A673 (cell line): Measurements from ENCODE around the gene TCERG1L. TPM values are rescaled to one million over a fixed set of nuclear protein-coding genes. Genes with fewer than 3 reads are reported as not detected.

Source experiments
- BruUV-seq: library from RNA; stranded (reverse); fragments of 400-500 nt; replicated peaks from 2 replicates; lab custom pipeline; 2021; lab: Mats Ljungman, UMichigan
- CTCF ChIA-PET: fragments of 300-600 bp; sonication (Branson Sonifier 250); formaldehyde crosslinking; loops from one replicate; lab custom pipeline; 2022; ENCODE audit warnings: antibody characterized with exemption; lab: Charles Lee
- POLR2A ChIA-PET: fragments of 300-600 bp; sonication (Branson Sonifier 250); formaldehyde crosslinking; loops from one replicate; lab custom pipeline; 2022; ENCODE audit warnings: antibody characterized with exemption; ENCODE audit not compliant: low non-redundant PET; lab: Charles Lee
- DNase-seq: peaks from one replicate; pipeline ENCODE4 v3.0.0-alpha.2; 2015; ENCODE audit warnings: low spot score
- H3K27ac ChIP-seq: fragments of 200-600 bp; sonication (generic); 2 replicates; pipeline ENCODE4 v1.5.1; 2016; ENCODE audit warnings: mixed run types, low read depth, mild to moderate bottlenecking, mixed read lengths, antibody characterized with exemption, low read length; ENCODE audit not compliant: poor library complexity, severe bottlenecking
- H3K27me3 ChIP-seq: fragments of 200-600 bp; sonication (generic); replicated peaks from 2 replicates; pipeline ENCODE4 v1.6.1; 2017; ENCODE audit warnings: mixed run types, low read depth, mild to moderate bottlenecking, mixed read lengths, antibody characterized with exemption, low read length; ENCODE audit not compliant: insufficient read depth, poor library complexity
- H3K36me3 ChIP-seq: fragments of 200-600 bp; sonication (generic); 2 replicates; pipeline ENCODE4 v1.6.1; 2016; ENCODE audit warnings: mixed run types, mild to moderate bottlenecking, mixed read lengths, antibody characterized with exemption, low read length; ENCODE audit not compliant: insufficient read depth, poor library complexity, severe bottlenecking
- H3K4me1 ChIP-seq: fragments of 200-600 bp; sonication (generic); 2 replicates; pipeline ENCODE4 v1.6.1; 2017; ENCODE audit warnings: mixed run types, mild to moderate bottlenecking, mixed read lengths, antibody characterized with exemption, low read length; ENCODE audit not compliant: insufficient read depth, poor library complexity, severe bottlenecking
- H3K4me3 ChIP-seq: fragments of 200-600 bp; sonication (generic); 2 replicates; pipeline ENCODE4 v1.5.1; 2016; ENCODE audit warnings: low read depth, mixed run types, mild to moderate bottlenecking, mixed read lengths, low read length; ENCODE audit not compliant: poor library complexity, severe bottlenecking
- H3K9me3 ChIP-seq: fragments of 200-600 bp; sonication (generic); 2 replicates; pipeline ENCODE4 v1.6.1; 2016; ENCODE audit warnings: mixed run types, low read depth, mild to moderate bottlenecking, mixed read lengths, antibody characterized with exemption, low read length; ENCODE audit not compliant: poor library complexity, severe bottlenecking
- EZH2 ChIP-seq: fragments of 200-600 bp; sonication (generic); IDR thresholded peaks from 2 replicates; pipeline ENCODE4 v1.6.1; 2017; ENCODE audit warnings: borderline replicate concordance, low read depth, mild to moderate bottlenecking, mixed read lengths, antibody characterized with exemption, low read length; ENCODE audit not compliant: poor library complexity, severe bottlenecking
- intact Hi-C: fragments of 100-400 bp; cut with micrococcal nuclease; formaldehyde crosslinking; loops from one replicate; pipeline ENCODE4 v1.10.0; 2022; ENCODE audit not compliant: unreplicated experiment
- total RNA-seq: library from RNA; stranded (reverse); gene quantifications from 2 replicates; pipeline ENCODE4 v1.2.3, GENCODE V29; 2021
- TF ChIP-seq, protein P1 (sequence below): fragments of 300-800, 200-600 bp; sonication (generic); conservative IDR thresholded peaks from 2 replicates; pipeline ENCODE4 v1.5.1; 2017; ENCODE audit warnings: low read depth, mild to moderate bottlenecking, antibody characterized with exemption, low read length, moderate library complexity, mixed read lengths

The TCERG1L gene
- total RNA-seq, 1 experiment from 2014 or later: 16.3 TPM

DNA sequence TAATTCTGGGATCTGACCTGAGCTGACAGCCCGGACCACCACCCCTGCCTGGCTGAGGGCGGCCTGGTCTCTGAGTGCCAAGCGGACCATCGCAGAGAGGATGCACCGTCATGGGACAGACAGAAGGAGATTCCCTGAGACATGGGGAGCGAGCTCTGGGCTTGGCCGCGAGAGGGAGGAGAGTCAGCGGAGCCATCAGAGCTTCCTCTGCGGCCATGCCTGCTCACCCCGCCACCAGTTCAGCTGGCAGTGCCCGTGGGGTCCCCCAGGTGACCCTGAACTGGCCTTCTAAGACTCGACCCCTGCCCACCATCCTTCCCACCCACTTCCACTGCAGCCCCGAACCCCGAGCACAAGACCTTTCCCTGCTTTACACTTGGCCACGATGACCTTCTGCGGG, 152.8 kb downstream of the TCERG1L start:
- CTCF ChIA-PET: no interaction called here

DNA sequence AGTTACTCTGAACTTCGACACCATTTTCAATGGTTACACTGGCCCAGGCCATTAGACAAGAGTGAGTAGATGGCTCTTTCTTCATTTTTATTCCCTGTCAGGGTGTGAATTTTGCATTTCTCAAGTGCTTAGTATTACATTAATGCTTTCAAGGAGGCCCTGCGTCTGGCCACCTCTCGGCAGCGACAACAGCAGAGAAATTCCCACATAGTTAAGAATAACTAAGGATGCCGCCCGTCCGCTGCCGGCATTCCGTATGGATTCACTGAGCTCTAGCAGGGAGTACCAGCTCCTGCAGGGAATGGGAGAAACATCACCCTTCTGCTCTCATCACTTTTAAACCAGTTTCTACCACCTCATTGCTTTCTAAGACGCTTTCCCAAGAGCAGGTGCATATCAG, 153.6 kb downstream of the TCERG1L start:
- CTCF ChIA-PET: no interaction called here
- Histone ChIP-seq H3K27me3 (no peaks in the 10 kb centered on the region), H3K4me1 (no peaks in the 10 kb centered on the region), H3K36me3 (no peaks in the 10 kb centered on the region), H3K27ac (no peak overlapping the region), H3K4me3 (no peak overlapping the region), H3K9me3 (no peaks in the 10 kb centered on the region)
- DNase-seq: no peak
- intact Hi-C loops: no loop called here
- no TSS peak for BruUV-seq
- TF ChIP-seq, protein P1, sequence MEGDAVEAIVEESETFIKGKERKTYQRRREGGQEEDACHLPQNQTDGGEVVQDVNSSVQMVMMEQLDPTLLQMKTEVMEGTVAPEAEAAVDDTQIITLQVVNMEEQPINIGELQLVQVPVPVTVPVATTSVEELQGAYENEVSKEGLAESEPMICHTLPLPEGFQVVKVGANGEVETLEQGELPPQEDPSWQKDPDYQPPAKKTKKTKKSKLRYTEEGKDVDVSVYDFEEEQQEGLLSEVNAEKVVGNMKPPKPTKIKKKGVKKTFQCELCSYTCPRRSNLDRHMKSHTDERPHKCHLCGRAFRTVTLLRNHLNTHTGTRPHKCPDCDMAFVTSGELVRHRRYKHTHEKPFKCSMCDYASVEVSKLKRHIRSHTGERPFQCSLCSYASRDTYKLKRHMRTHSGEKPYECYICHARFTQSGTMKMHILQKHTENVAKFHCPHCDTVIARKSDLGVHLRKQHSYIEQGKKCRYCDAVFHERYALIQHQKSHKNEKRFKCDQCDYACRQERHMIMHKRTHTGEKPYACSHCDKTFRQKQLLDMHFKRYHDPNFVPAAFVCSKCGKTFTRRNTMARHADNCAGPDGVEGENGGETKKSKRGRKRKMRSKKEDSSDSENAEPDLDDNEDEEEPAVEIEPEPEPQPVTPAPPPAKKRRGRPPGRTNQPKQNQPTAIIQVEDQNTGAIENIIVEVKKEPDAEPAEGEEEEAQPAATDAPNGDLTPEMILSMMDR: no peak
- TF ChIP-seq EZH2: no peak
- POLR2A ChIA-PET: no interaction called here

More for the DNA sequence above, 152.8 kb downstream of the TCERG1L start:
- POLR2A ChIA-PET: no interaction called here
- Histone ChIP-seq H3K4me1 (no peaks in the 10 kb centered on the region), H3K27ac (no peak overlapping the region), H3K27me3 (no peaks in the 10 kb centered on the region), H3K4me3 (no peak overlapping the region), H3K36me3 (no peaks in the 10 kb centered on the region), H3K9me3 (no peaks in the 10 kb centered on the region)
- no peak for DNase-seq
- intact Hi-C loops: no loop called here
- no peak for TF ChIP-seq EZH2
- TF ChIP-seq, protein P1: no peak
- BruUV-seq: no TSS peak

DNA sequence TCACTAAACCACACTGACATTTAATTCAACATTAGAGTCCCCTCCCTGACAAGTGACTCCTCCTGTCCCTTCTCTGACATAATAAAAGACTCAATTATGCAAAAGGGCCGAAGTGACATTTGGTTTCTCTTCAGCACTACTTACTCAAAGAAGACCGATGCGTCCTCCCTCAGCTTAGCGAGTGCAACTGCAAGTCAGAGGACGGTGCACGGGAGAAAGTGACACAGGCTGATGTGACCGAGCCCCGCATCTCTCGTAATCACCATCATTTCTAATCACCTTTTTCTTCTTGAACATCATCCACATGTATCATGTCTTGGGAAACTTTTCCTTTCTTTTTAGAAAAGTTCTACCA, 155.7 kb downstream of the TCERG1L start:
- intact Hi-C loops: no loop called here
- H3K4me1 ChIP-seq: no peaks in the 10 kb centered on the region
- no peak overlapping the region for H3K27ac ChIP-seq
- H3K4me3 ChIP-seq: no peak overlapping the region
- ChIA-PET POLR2A (no interaction called here), CTCF (no interaction called here)
- no peaks in the 10 kb centered on the region for H3K36me3 ChIP-seq
- no TSS peak for BruUV-seq
- no peaks in the 10 kb centered on the region for H3K27me3 ChIP-seq
- TF ChIP-seq EZH2: no peak
- TF ChIP-seq, protein P1: no peak
- H3K9me3 ChIP-seq: no peaks in the 10 kb centered on the region
- DNase-seq: no peak
